CD4-positive, alpha-beta T cell (primary cell): ENCODE measurements around the gene SBNO2. TPM values are rescaled to one million over a fixed set of nuclear protein-coding genes. Genes with fewer than 3 reads are reported as not detected.
A peak's percentile ranks its signal among the peaks of the same experiment; 100 is the strongest.

Source experiments
- ATAC-seq: fragments of 200-7000 bp; cut with Tn5 transposase; one replicate; pipeline ENCODE4 v1.10.0; 2022; ENCODE audit warnings: mild to moderate bottlenecking; ENCODE audit not compliant: poor library complexity
- CTCF ChIA-PET: fragments of 350-600 bp; sonication (Branson Sonifier 250); formaldehyde crosslinking; loops from one replicate; lab custom pipeline; 2021; ENCODE audit warnings: antibody characterized with exemption, inconsistent platforms; lab: Charles Lee
- POLR2A ChIA-PET: fragments of 350-600 bp; sonication (Branson Sonifier 250); formaldehyde crosslinking; loops from one replicate; lab custom pipeline; 2021; ENCODE audit warnings: antibody characterized with exemption, inconsistent platforms; lab: Charles Lee
- DNase-seq, 14 experiments: peaks; one replicate each; pipeline ENCODE4 v3.0.0-alpha.2; 2013 to 2020; ENCODE audit warnings: mixed read lengths in 2 of 14
- H3K27ac ChIP-seq, 2 donors: one replicate each; pipeline versions ENCODE4 v1.5.1 to v1.7.0; 2013; ENCODE audit warnings: low read length in 2 of 2, low read depth in 1 of 2, mild to moderate bottlenecking in 1 of 2
- H3K27me3 ChIP-seq, 2 experiments: 1 replicate in 1 of 2; 2 replicates in 1 of 2; pipeline versions ENCODE4 v1.6.1 to v1.7.0; 2013; ENCODE audit warnings: low read length in 2 of 2, control low read depth in 1 of 2, mild to moderate bottlenecking in 1 of 2, moderate library complexity in 1 of 2; ENCODE audit not compliant: insufficient read depth in 2 of 2, control insufficient read depth in 1 of 2
- H3K36me3 ChIP-seq: one replicate; pipeline ENCODE4 v1.6.1; 2013; ENCODE audit warnings: low read length, control low read depth; ENCODE audit not compliant: insufficient read depth
- H3K4me1 ChIP-seq: one replicate; pipeline ENCODE4 v1.6.1; 2013; ENCODE audit warnings: low read length, control low read depth; ENCODE audit not compliant: insufficient read depth
- H3K4me3 ChIP-seq: one replicate; pipeline ENCODE4 v1.5.1; 2013; ENCODE audit warnings: mild to moderate bottlenecking, low read length, moderate library complexity
- H3K9me3 ChIP-seq, 2 experiments: 1 replicate in 1 of 2; 2 replicates in 1 of 2; pipeline versions ENCODE4 v1.6.1 to v1.7.0; 2013; ENCODE audit warnings: low read length in 2 of 2, mild to moderate bottlenecking in 2 of 2, control low read depth in 1 of 2, moderate library complexity in 1 of 2; ENCODE audit not compliant: control insufficient read depth in 1 of 2, insufficient read depth in 1 of 2
- H3K27ac Mint-ChIP-seq: one replicate; pipeline ENCODE4 v1.8.0; 2020; ENCODE audit warnings: mixed read lengths
- H3K27me3 Mint-ChIP-seq: one replicate; pipeline ENCODE4 v1.8.0; 2021; ENCODE audit warnings: mixed read lengths
- H3K36me3 Mint-ChIP-seq: one replicate; pipeline ENCODE4 v1.8.0; 2021; ENCODE audit warnings: low read depth, mixed read lengths
- H3K4me1 Mint-ChIP-seq: one replicate; pipeline ENCODE4 v1.8.0; 2021; ENCODE audit warnings: low read depth, mixed read lengths
- H3K4me3 Mint-ChIP-seq: one replicate; pipeline ENCODE4 v1.8.0; 2020; ENCODE audit warnings: mild to moderate bottlenecking, mixed read lengths
- H3K9me3 Mint-ChIP-seq: one replicate; pipeline ENCODE4 v1.8.0; 2020; ENCODE audit warnings: mixed read lengths
- CTCF ChIP-seq: fragments of 200-600 bp; IDR thresholded peaks from one replicate; pipeline ENCODE4 v1.8.0; 2022; ENCODE audit warnings: antibody characterized with exemption, mild to moderate bottlenecking
- intact Hi-C, 2 experiments: fragments of 100-400 bp; cut with DNase I in 1 of 2; cut with micrococcal nuclease in 1 of 2; formaldehyde crosslinking; loops; one replicate each; pipeline versions ENCODE4 v1.15.1 to v1.9.0; 2023 to 2025; cut with DNase I, micrococcal nuclease
- total RNA-seq, 174 experiments: library from RNA in 2 of 174; stranded (reverse) in 2 of 174; gene quantifications; one replicate each; pipeline ENCODE4 v1.2.3 and lab custom pipeline; 2021 to 2026

The SBNO2 gene
- total RNA-seq, 2 experiments from 2014 or later = 126 to 137 TPM

- Histone ChIP-seq H3K27ac (no peak overlapping the region), H3K4me1 (peaks cover 54% of the 10 kb centered on the region), H3K9me3 (no peaks in the 10 kb centered on the region), H3K27me3 (no peaks in the 10 kb centered on the region), H3K36me3 (peaks cover 21% of the 10 kb centered on the region), H3K4me3 (no peak overlapping the region)
- DNase-seq (peak in 1 of 14 experiments; percentile 56), ATAC-seq (no peak)
- no peaks in the 10 kb centered on the region for H3K9me3 Mint-ChIP-seq
- peak overlapping the region; percentile 96 for H3K27ac Mint-ChIP-seq
- peak overlapping the region; percentile 66 for H3K4me3 Mint-ChIP-seq
- POLR2A ChIA-PET = interaction anchor here (0.6 to 21.0 kb wide), 11 partner anchors 18 to 878 kb away, joined by 3 to 1253 read pairs (median 4); partner anchors contain the start of genes ABCA7, CNN2 and FAM174C
- peaks cover 27% of the 10 kb centered on the region for H3K36me3 Mint-ChIP-seq
- CTCF ChIA-PET = interaction anchor here (0.6 to 2.3 kb wide), 18 partner anchors 10 to 122 kb away, joined by 3 to 42 read pairs (median 5); partner anchors contain the start of genes ABCA7, RNU6-2 and TMEM259
- no peak for TF ChIP-seq CTCF
- intact Hi-C loops = no loop called here
- H3K27me3 Mint-ChIP-seq = no peaks in the 10 kb centered on the region
- H3K4me1 Mint-ChIP-seq = peaks cover 46% of the 10 kb centered on the region
Measured at GRCh38 chr19:1063909-1064660, 110.0 kb downstream of the SBNO2 start.

- H3K9me3 Mint-ChIP-seq = no peaks in the 10 kb centered on the region
- Histone ChIP-seq H3K4me3 (no peak overlapping the region), H3K9me3 (no peaks in the 10 kb centered on the region), H3K27me3 (no peaks in the 10 kb centered on the region), H3K4me1 (peaks cover 52% of the 10 kb centered on the region), H3K36me3 (peaks cover 16% of the 10 kb centered on the region), H3K27ac (no peak overlapping the region)
- peak in 9 of 14 experiments; percentile 36 to 87 (median 67) for DNase-seq
- ChIA-PET POLR2A (interaction anchor here (21.0 kb wide), 1 partner anchor 19 kb away, joined by 1253 read pairs; no protein-coding TSS in a partner anchor), CTCF (no interaction called here)
- H3K27ac Mint-ChIP-seq = peak overlapping the region; percentile 44
- H3K27me3 Mint-ChIP-seq = no peaks in the 10 kb centered on the region
- peak; percentile 21 for ATAC-seq
- no peak for TF ChIP-seq CTCF
- no peak overlapping the region for H3K4me3 Mint-ChIP-seq
- peaks cover 25% of the 10 kb centered on the region for H3K36me3 Mint-ChIP-seq
- intact Hi-C loops = no loop called here
- H3K4me1 Mint-ChIP-seq = peaks cover 41% of the 10 kb centered on the region
Measured at GRCh38 chr19:1063030-1063908, 110.8 kb downstream of the SBNO2 start.

- Histone ChIP-seq H3K27me3 (no peaks in the 10 kb centered on the region), H3K9me3 (peaks cover 0 to under 1% of the 10 kb centered on the region in 2 experiments), H3K4me1 (peaks cover 57% of the 10 kb centered on the region), H3K4me3 (no peak overlapping the region), H3K36me3 (peaks cover 13% of the 10 kb centered on the region), H3K27ac (no peak overlapping the region)
- CTCF ChIA-PET = no interaction called here
- H3K9me3 Mint-ChIP-seq = no peaks in the 10 kb centered on the region
- peaks cover 25% of the 10 kb centered on the region for H3K36me3 Mint-ChIP-seq
- POLR2A ChIA-PET = interaction anchor here (1.3 to 21.0 kb wide), 2 partner anchors 20 to 35 kb away, joined by 3 to 1253 read pairs; no protein-coding TSS in a partner anchor
- H3K27ac Mint-ChIP-seq = no peak overlapping the region
- ATAC-seq (peak; percentile 1), DNase-seq (peak in 1 of 14 experiments; percentile 48)
- no peak for TF ChIP-seq CTCF
- H3K27me3 Mint-ChIP-seq = no peaks in the 10 kb centered on the region
- intact Hi-C loops = no loop called here
- no peak overlapping the region for H3K4me3 Mint-ChIP-seq
- H3K4me1 Mint-ChIP-seq = peaks cover 49% of the 10 kb centered on the region
Measured at GRCh38 chr19:1062387-1063029, 111.6 kb downstream of the SBNO2 start.
